HAP-1 (cell line): ENCODE data around the gene SCFD2.
A peak's percentile ranks its signal among the peaks of the same experiment; 100 is the strongest.
"Not testable (repeated sequence)": the region's sequence is repeated elsewhere in the genome, so short reads cannot be mapped to it uniquely, and the experiment has no call there.

Experiments
- DNase-seq, 2 experiments: peaks; one replicate each; pipeline ENCODE4 v3.0.0-alpha.2; 2016 to 2020; ENCODE audit warnings: low spot score in 2 of 2
- H3K27me3 ChIP-seq: fragments of 250-450 bp; sonication (Bioruptor Pico); 2 replicates; pipeline ENCODE4 v1.5.1; 2020; ENCODE audit warnings: low read depth, mild to moderate bottlenecking, moderate library complexity
- H3K36me3 ChIP-seq: fragments of 250-450 bp; sonication (Bioruptor Pico); replicated peaks from 2 replicates; pipeline ENCODE4 v1.5.1; 2020; ENCODE audit warnings: mild to moderate bottlenecking
- H3K4me1 ChIP-seq: fragments of 250-450 bp; sonication (Bioruptor Pico); 2 replicates; pipeline ENCODE4 v1.5.1; 2020; ENCODE audit warnings: mild to moderate bottlenecking
- H3K4me3 ChIP-seq: fragments of 250-450 bp; sonication (Bioruptor Pico); 2 replicates; pipeline ENCODE4 v1.5.1; 2020; ENCODE audit warnings: mild to moderate bottlenecking, moderate library complexity
- H3K9me3 ChIP-seq: fragments of 250-450 bp; sonication (Bioruptor Pico); 2 replicates; pipeline ENCODE4 v1.5.1; 2020; ENCODE audit warnings: mild to moderate bottlenecking, moderate library complexity
- in situ Hi-C: fragments of 300-500 bp; cut with MboI; formaldehyde crosslinking; loops from 3 replicates; pipeline ENCODE4 v1.14.3; 2020; ENCODE audit warnings: low sequenced_read_pairs, inconsistent platforms, mixed read lengths

The SCFD2 gene

DNA sequence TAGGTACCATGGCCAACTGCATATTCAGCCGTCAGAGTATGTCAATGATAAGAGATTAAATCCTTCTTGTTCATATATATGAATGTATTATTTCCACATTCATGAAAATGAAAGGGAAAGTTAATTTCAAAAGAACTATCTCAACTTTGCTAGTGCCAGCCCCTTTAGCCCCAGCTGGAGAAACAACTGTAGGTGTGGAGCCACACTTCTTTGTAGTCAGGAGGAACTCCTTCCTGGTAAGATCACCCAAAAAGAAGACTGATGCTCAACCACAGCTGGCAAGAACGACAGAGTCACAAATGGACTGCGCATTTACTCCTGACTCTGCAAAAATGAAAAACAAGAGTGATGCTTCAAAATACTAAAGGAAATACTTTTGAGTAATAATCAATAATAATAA lies 367.4 kb downstream of the SCFD2 start:
- no peaks in the 10 kb centered on the region for H3K4me1 ChIP-seq
- no peaks in the 10 kb centered on the region for H3K9me3 ChIP-seq
- no peak for DNase-seq
- no peaks in the 10 kb centered on the region for H3K36me3 ChIP-seq
- no peak overlapping the region for H3K4me3 ChIP-seq
- in situ Hi-C loops: loop anchor here (25.0 kb wide), 1 partner anchor 761 kb away; no protein-coding TSS in a partner anchor
- H3K27me3 ChIP-seq: no peaks in the 10 kb centered on the region

GRCh38 chr4:52997132-52997416 lies 368.8 kb downstream of the SCFD2 start:
- in situ Hi-C loops: loop anchor here (25.0 kb wide), 1 partner anchor 760 kb away; no protein-coding TSS in a partner anchor
- no peak overlapping the region for H3K4me3 ChIP-seq
- DNase-seq: no peak
- no peaks in the 10 kb centered on the region for H3K9me3 ChIP-seq
- H3K36me3 ChIP-seq: no peaks in the 10 kb centered on the region
- no peaks in the 10 kb centered on the region for H3K27me3 ChIP-seq
- no peaks in the 10 kb centered on the region for H3K4me1 ChIP-seq

- Histone ChIP-seq H3K36me3 (no peaks in the 10 kb centered on the region), H3K27me3 (no peaks in the 10 kb centered on the region), H3K4me1 (no peaks in the 10 kb centered on the region), H3K4me3 (no peak overlapping the region), H3K9me3 (no peaks in the 10 kb centered on the region)
- in situ Hi-C loops: loop anchor here (25.0 kb wide), 1 partner anchor 759 kb away; no protein-coding TSS in a partner anchor
- DNase-seq: no peak
Observed at GRCh38 chr4:52996261-52997131, 369.4 kb downstream of the SCFD2 start.

- no peaks in the 10 kb centered on the region for H3K27me3 ChIP-seq
- H3K4me1 ChIP-seq: no peaks in the 10 kb centered on the region
- in situ Hi-C loops: loop anchor here (25.0 kb wide), 1 partner anchor 758 kb away; no protein-coding TSS in a partner anchor
- DNase-seq: no peak
- H3K4me3 ChIP-seq: no peak overlapping the region
- no peaks in the 10 kb centered on the region for H3K9me3 ChIP-seq
- H3K36me3 ChIP-seq: no peaks in the 10 kb centered on the region
Observed at GRCh38 chr4:52995360-52996030, 370.4 kb downstream of the SCFD2 start.

DNA sequence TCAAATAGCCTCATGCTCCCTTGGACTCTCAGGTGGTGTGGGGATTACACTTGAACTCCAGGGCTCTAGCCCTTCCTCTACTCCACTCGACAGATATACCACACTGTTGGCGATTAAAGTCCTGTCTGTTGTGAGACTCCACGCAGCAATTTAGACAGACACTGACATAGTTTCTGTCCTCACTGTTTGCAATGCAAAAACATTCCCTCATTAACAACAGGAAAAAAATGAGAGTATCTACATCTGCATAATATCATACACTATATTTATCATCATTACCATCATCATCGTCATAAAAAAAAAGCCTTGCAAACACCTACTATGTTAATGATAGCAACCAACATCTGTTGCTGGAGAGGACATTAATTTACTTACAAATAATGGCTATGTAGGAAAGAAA lies 371.3 kb downstream of the SCFD2 start:
- Histone ChIP-seq H3K4me1 (no peaks in the 10 kb centered on the region), H3K27me3 (no peaks in the 10 kb centered on the region), H3K9me3 (no peaks in the 10 kb centered on the region), H3K4me3 (no peak overlapping the region), H3K36me3 (no peaks in the 10 kb centered on the region)
- DNase-seq: no peak
- in situ Hi-C loops: loop anchor here (25.0 kb wide), 1 partner anchor 757 kb away; no protein-coding TSS in a partner anchor

GRCh38 chr4:52993771-52994170 lies 372.1 kb downstream of the SCFD2 start:
- no peaks in the 10 kb centered on the region for H3K27me3 ChIP-seq
- H3K4me3 ChIP-seq: no peak overlapping the region
- H3K9me3 ChIP-seq: no peaks in the 10 kb centered on the region
- no peaks in the 10 kb centered on the region for H3K36me3 ChIP-seq
- in situ Hi-C loops: loop anchor here (25.0 kb wide), 1 partner anchor 756 kb away; no protein-coding TSS in a partner anchor
- no peaks in the 10 kb centered on the region for H3K4me1 ChIP-seq
- DNase-seq: no peak

DNA sequence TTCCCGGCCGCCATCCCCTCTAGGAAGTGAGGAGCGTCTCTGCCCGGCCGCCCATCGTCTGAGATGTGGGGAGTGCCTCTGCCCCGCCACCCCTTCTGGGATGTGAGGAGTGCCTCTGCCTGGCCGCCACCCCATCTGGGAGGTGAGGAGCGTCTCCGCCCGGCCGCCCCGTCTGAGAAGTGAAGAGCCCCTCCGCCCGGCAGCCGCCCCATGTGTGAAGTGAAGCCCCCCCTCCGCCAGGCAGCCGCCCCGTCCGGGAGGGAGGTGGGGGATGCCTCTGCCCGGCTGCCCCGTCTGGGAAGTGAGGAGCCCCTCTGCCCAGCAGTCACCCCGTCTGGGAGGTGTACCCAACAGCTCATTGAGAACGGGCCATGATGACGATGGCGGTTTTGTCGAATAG lies 373.3 kb downstream of the SCFD2 start:
- DNase-seq, H3K4me3 ChIP-seq, H3K9me3 ChIP-seq, H3K27me3 ChIP-seq, H3K4me1 ChIP-seq, H3K36me3 ChIP-seq: not testable (repeated sequence)
- in situ Hi-C loops: loop anchor here (25.0 kb wide), 1 partner anchor 755 kb away; no protein-coding TSS in a partner anchor

DNA sequence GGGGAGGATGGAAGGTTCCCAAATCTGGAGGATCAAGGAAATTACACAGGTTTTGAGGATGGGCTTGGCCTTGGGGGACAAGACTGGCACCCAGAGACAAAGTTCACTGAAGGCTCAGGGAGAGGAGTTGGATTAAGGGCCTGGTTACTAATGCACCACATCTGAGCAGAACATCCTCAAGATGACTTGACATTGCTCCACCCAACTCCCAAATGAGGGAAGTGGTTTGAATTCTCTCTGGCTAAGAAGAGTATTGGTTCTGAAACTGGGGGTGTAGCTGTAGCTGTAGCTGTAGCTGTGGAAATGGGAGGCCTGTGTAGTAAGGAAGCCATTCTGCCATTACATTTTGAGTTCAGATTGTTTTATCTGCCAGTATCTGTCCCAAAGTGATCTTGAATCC lies 374.4 kb downstream of the SCFD2 start:
- DNase-seq: no peak
- in situ Hi-C loops: loop anchor here (25.0 kb wide), 1 partner anchor 754 kb away; no protein-coding TSS in a partner anchor
- Histone ChIP-seq H3K36me3 (no peaks in the 10 kb centered on the region), H3K4me1 (no peaks in the 10 kb centered on the region), H3K4me3 (no peak overlapping the region), H3K27me3 (no peaks in the 10 kb centered on the region), H3K9me3 (no peaks in the 10 kb centered on the region)

DNA sequence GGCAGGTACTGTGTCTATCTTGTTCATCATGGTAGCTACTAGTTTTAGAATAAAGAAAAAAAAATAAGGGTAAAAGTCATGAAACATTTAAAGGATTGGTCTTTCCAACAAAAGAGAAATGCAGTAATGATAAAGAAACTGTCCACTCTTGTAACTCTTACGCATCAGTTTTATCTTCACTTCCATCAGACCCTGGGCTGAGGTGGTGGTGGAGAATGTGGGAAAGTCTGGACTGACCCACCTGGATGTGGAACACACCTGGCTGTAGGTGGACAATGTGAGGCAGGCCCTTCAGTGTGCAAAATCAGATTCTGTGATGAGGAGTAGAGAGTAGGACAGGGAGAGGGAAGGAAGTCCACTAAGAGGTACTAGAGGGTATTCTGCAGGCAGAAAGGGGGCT lies 375.2 kb downstream of the SCFD2 start:
- H3K4me3 ChIP-seq: no peak overlapping the region
- H3K27me3 ChIP-seq: no peaks in the 10 kb centered on the region
- no peaks in the 10 kb centered on the region for H3K4me1 ChIP-seq
- no peaks in the 10 kb centered on the region for H3K9me3 ChIP-seq
- no peaks in the 10 kb centered on the region for H3K36me3 ChIP-seq
- in situ Hi-C loops: loop anchor here (25.0 kb wide), 1 partner anchor 753 kb away; no protein-coding TSS in a partner anchor
- no peak for DNase-seq

- no peaks in the 10 kb centered on the region for H3K36me3 ChIP-seq
- no peak for DNase-seq
- in situ Hi-C loops: loop anchor here (10.0 to 25.0 kb wide), 2 partner anchors 445 to 753 kb away; no protein-coding TSS in a partner anchor
Observed at GRCh38 chr4:52989865-52990264, 376.0 kb downstream of the SCFD2 start.

DNA sequence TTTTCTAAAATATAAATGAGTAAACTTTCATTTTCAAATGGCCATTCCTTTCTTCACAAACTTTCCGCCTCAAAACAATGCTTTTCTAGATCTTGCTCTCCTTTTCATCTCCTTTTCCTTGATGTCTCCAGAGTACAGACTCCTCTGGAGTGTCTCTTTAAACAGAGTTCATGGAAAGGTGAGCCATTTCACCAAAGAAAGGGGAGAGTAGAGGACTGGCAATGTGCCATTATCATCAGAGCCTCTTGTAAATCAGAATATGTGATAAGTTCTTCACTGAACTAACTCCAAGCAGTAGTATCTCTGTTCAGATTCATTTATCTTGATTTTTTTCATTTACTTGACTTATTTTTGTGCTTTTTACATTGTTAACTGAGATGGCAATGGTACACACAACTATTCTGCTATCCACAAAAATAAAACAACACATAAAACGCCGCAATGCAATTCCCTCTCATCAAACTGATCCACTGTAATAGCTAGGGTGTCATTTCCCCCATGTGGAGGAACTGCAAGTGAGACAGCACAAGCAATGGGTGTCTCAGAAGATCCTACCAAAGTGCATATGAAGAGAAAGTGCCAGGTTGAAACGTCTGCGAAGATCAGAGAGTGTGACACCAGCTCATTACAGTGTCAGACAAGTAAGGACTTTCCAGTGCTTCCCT lies 378.3 kb downstream of the SCFD2 start:
- in situ Hi-C loops: loop anchor here (10.0 to 25.0 kb wide), 2 partner anchors 443 to 750 kb away; no protein-coding TSS in a partner anchor
- no peak overlapping the region for H3K4me3 ChIP-seq
- H3K36me3 ChIP-seq: no peaks in the 10 kb centered on the region
- no peak for DNase-seq
- H3K9me3 ChIP-seq: no peaks in the 10 kb centered on the region
- no peaks in the 10 kb centered on the region for H3K27me3 ChIP-seq
- no peaks in the 10 kb centered on the region for H3K4me1 ChIP-seq

More at GRCh38 chr4:52989865-52990264, 376.0 kb downstream of the SCFD2 start:
- Histone ChIP-seq H3K9me3 (no peaks in the 10 kb centered on the region), H3K4me1 (no peaks in the 10 kb centered on the region), H3K27me3 (no peaks in the 10 kb centered on the region), H3K4me3 (no peak overlapping the region)

DNA sequence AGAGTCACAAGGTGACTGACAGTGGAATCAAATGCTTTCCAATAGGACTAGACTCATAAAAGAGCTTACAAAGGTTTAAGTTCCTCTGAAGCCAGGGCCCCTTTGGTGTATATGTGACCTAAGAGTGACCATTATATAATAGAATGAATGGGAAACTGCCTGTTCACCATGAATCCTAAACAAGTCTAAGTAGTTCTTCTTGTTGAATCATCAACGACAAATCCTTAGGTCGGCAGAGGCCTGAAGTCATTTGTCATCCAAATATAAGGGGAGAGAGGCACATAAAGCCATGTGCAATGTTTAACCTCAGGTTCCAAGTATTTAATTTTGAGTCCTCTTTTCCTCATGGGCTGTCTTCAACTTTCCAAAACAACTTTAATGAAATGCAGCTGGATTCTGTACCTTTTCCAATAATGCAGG lies 381.4 kb downstream of the SCFD2 start:
- Histone ChIP-seq H3K36me3 (no peaks in the 10 kb centered on the region), H3K4me1 (no peaks in the 10 kb centered on the region), H3K4me3 (no peak overlapping the region), H3K9me3 (no peaks in the 10 kb centered on the region), H3K27me3 (no peaks in the 10 kb centered on the region)
- DNase-seq: no peak
- in situ Hi-C loops: loop anchor here (5.0 to 25.0 kb wide), 3 partner anchors 440 to 747 kb away; no protein-coding TSS in a partner anchor

DNA sequence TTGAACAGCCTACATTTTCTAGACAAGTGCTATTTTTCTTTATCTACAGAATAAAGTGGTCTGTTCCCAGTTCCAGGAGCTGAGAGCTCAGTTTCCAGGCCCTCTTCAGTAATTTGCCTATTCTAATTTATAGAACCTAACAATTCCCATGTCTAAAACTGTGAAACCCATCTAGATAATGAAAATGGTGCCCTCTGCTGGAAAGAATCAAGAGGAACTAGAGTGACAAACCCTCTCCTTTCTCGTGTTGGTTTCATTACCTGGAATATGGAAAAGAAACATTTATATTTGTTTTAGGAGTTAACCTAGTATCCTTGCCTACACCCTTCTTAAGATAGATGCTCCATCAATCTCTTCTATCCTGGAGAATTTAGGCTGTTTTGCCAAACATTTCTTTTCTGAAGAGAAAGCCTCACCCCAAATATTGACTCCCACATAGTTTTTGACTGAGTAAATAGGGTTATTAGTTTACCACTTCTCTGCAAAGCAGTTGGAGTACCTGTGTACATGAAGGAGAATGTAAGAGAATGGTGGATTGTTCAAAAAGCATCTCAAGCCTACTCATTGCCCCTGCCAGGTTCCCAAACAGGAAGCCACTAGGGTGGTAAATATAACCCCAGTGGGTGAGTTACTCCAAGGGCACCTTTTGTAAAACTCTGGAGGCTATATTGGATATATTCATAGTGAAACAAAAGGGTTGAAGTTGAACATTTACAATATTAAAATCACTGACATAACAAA lies 382.1 kb downstream of the SCFD2 start:
- no peaks in the 10 kb centered on the region for H3K4me1 ChIP-seq
- in situ Hi-C loops: loop anchor here (5.0 to 25.0 kb wide), 3 partner anchors 439 to 746 kb away; no protein-coding TSS in a partner anchor
- peak; percentile 32 to 64 for DNase-seq
- H3K9me3 ChIP-seq: no peaks in the 10 kb centered on the region
- H3K27me3 ChIP-seq: no peaks in the 10 kb centered on the region
- no peak overlapping the region for H3K4me3 ChIP-seq
- H3K36me3 ChIP-seq: no peaks in the 10 kb centered on the region
